H1 (cell line): ENCODE data around the gene FKBP5.

ENCODE experiments used
- CBX5 ChIP-seq: fragments of 300-800, 300-1000 bp; sonication (generic); IDR thresholded peaks from 2 replicates; pipeline ENCODE4 v1.7.1; 2016; ENCODE audit warnings: antibody characterized with exemption, low read length, low read depth
- EP300 ChIP-seq, 2 experiments: IDR thresholded peaks; 1 replicate in 1 of 2; 2 replicates in 1 of 2; pipeline ENCODE4 v1.6.1; 2011 to 2012; ENCODE audit warnings: low read depth in 2 of 2, low read length in 2 of 2, mild to moderate bottlenecking in 2 of 2, borderline replicate concordance in 1 of 2, inconsistent platforms in 1 of 2, moderate library complexity in 1 of 2
- EZH2 ChIP-seq: fragments of 200-600 bp; sonication (generic); IDR thresholded peaks from 2 replicates; pipeline ENCODE4 v1.7.1; 2012; ENCODE audit warnings: low read depth, mild to moderate bottlenecking, moderate library complexity, low read length, inconsistent platforms; ENCODE audit not compliant: severe bottlenecking
- FOSL1 ChIP-seq: IDR thresholded peaks from 2 replicates; pipeline ENCODE4 v1.6.1; 2011; ENCODE audit warnings: mild to moderate bottlenecking, low read depth, low read length, moderate library complexity; ENCODE audit not compliant: insufficient read depth
- GABPA ChIP-seq: IDR thresholded peaks from 2 replicates; pipeline ENCODE4 v1.6.1; 2011; ENCODE audit warnings: mild to moderate bottlenecking, low read length, moderate library complexity, borderline replicate concordance; ENCODE audit not compliant: insufficient read depth
- MAX ChIP-seq: IDR thresholded peaks from 2 replicates; pipeline ENCODE4 v1.6.1; 2012; ENCODE audit warnings: inconsistent platforms
- SP1 ChIP-seq: IDR thresholded peaks from 2 replicates; pipeline ENCODE4 v1.6.1; 2011; ENCODE audit warnings: low read depth, low read length
- SP2 ChIP-seq: IDR thresholded peaks from 2 replicates; pipeline ENCODE4 v1.6.1; 2012; ENCODE audit warnings: mild to moderate bottlenecking, low read length, inconsistent platforms
- TAF1 ChIP-seq: IDR thresholded peaks from 2 replicates; pipeline ENCODE4 v1.6.1; 2011; ENCODE audit warnings: mild to moderate bottlenecking, low read depth, low read length
- YY1 ChIP-seq: IDR thresholded peaks from 2 replicates; pipeline ENCODE4 v1.6.1; 2011; ENCODE audit warnings: low read depth, mild to moderate bottlenecking, low read length
- TF ChIP-seq, protein P1 (sequence below), 3 experiments: IDR thresholded peaks; 1 replicate in 2 of 3; 2 replicates in 1 of 3; pipeline versions ENCODE4 v1.5.1 to v1.6.1; 2011; ENCODE audit warnings: low read length in 3 of 3, mild to moderate bottlenecking in 3 of 3, inconsistent platforms in 2 of 3, low read depth in 1 of 3, moderate library complexity in 1 of 3; ENCODE audit not compliant: insufficient read depth in 1 of 3; ENCODE audit errors: control extremely low read depth in 1 of 3
- TF ChIP-seq, protein P2 (sequence below): IDR thresholded peaks from 2 replicates; pipeline ENCODE4 v1.6.1; 2011; ENCODE audit warnings: low read depth, mild to moderate bottlenecking, low read length; ENCODE audit not compliant: insufficient read depth

GRCh38 chr6:35602133-35602946 lies 86.4 kb downstream of the FKBP5 start:
- TF ChIP-seq EZH2 (no peak), SP2 (no peak), CBX5 (no peak), EP300 (IDR thresholded peaks at IDR 0.05; ENCODE audit: borderline replicate concordance in 1 of 2, low read depth in 2 of 2, low read length in 2 of 2) (no peak), FOSL1 (no peak), YY1 (no peak), TAF1 (no peak), MAX (no peak), GABPA (no peak), SP1 (no peak)
- TF ChIP-seq, protein P1, sequence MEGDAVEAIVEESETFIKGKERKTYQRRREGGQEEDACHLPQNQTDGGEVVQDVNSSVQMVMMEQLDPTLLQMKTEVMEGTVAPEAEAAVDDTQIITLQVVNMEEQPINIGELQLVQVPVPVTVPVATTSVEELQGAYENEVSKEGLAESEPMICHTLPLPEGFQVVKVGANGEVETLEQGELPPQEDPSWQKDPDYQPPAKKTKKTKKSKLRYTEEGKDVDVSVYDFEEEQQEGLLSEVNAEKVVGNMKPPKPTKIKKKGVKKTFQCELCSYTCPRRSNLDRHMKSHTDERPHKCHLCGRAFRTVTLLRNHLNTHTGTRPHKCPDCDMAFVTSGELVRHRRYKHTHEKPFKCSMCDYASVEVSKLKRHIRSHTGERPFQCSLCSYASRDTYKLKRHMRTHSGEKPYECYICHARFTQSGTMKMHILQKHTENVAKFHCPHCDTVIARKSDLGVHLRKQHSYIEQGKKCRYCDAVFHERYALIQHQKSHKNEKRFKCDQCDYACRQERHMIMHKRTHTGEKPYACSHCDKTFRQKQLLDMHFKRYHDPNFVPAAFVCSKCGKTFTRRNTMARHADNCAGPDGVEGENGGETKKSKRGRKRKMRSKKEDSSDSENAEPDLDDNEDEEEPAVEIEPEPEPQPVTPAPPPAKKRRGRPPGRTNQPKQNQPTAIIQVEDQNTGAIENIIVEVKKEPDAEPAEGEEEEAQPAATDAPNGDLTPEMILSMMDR (IDR thresholded peaks at IDR 0.05; ENCODE audit: control extremely low read depth in 1 of 3, insufficient read depth in 1 of 3, low read depth in 1 of 3, low read length in 3 of 3), result no peak
- TF ChIP-seq, protein P2, sequence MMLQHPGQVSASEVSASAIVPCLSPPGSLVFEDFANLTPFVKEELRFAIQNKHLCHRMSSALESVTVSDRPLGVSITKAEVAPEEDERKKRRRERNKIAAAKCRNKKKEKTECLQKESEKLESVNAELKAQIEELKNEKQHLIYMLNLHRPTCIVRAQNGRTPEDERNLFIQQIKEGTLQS, result no peak
